GM12891 (cell line): ENCODE results near the gene TJP2.

Experiments used
- POLR2A ChIP-seq: IDR thresholded peaks from 2 replicates; pipeline ENCODE4 v1.6.1; 2011; ENCODE audit warnings: low read depth, low read length, control low read depth
- POLR2AphosphoS5 ChIP-seq: IDR thresholded peaks from 2 replicates; pipeline ENCODE4 v1.6.1; 2011; ENCODE audit warnings: low read depth, low read length, control low read depth
- SPI1 ChIP-seq: IDR thresholded peaks from 2 replicates; pipeline ENCODE4 v1.6.1; 2011; ENCODE audit warnings: low read depth, low read length, control low read depth
- TAF1 ChIP-seq: IDR thresholded peaks from 2 replicates; pipeline ENCODE4 v1.6.1; 2011; ENCODE audit warnings: low read depth, low read length, control low read depth

DNA sequence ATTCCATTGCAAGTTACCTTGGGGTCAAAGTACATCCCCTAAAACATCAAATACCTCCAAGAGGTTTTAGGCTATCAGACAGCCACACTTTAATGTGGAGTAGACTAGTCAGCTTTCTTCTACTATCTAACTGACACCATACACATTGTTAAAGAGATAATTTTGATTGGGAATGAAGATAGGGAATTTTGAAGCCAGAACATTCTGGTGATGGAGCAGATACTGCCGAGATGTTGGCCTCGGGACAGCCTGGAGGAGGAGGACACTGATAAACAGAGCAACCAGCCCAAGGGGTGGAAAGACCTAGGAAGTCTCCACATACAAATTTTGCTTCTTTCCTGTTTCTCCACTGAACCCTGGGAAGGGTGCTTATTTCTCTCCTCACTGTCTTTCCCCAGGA is 14.9 kb downstream of the TJP2 start:
- TF ChIP-seq POLR2A = no peak
- TF ChIP-seq POLR2AphosphoS5 = no peak
- TF ChIP-seq TAF1 = no peak
- TF ChIP-seq SPI1 = no peak
